HG02870 (cell line): ENCODE results near the gene TMEM170B.
A peak's percentile ranks its signal among the peaks of the same experiment; 100 is the strongest.
"Not testable (repeated sequence)": the region's sequence is repeated elsewhere in the genome, so short reads cannot be mapped to it uniquely, and the experiment has no call there.

Source experiments
- ATAC-seq: cut with Tn5 transposase; IDR thresholded peaks from one replicate; pipeline ENCODE4 v1.9.1; 2021; ENCODE audit warnings: mild to moderate bottlenecking, moderate library complexity; ENCODE audit not compliant: unreplicated experiment

TMEM170B gene

DNA sequence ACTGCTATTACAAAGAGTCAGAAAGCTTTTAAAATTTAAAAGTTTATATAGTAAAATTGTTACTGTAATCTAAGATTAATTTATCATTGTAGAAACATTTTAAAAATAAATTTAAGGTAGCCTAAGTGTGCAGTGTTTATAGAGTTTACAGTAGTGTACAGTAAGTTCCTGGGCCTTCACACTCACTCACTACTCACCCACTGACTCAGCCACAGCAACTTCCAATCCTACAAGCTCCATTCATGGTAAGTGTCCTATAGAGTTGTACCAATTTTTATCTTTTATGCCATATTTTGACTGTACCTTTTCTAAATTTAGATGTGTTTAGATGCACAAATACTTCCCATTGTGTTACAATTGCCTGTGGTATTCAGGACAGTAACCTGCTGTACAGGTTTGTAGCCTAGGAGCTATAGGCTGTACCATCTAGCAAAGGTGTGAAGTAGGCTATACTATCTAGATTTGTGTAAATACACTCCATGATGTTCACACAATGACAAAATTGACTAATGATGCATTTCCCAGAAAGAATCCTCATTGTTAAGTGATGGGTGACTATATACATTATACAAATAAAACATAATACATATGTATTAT lies 10.2 kb upstream of the TMEM170B start:
- ATAC-seq: no peak

GRCh38 chr6:11528996-11529395 lies 8.6 kb upstream of the TMEM170B start:
- no peak for ATAC-seq

GRCh38 chr6:11532097-11532496 lies 5.5 kb upstream of the TMEM170B start:
- ATAC-seq: no peak

- no peak for ATAC-seq
Observed at GRCh38 chr6:11534561-11534960, 3.0 kb upstream of the TMEM170B start.

GRCh38 chr6:11535801-11536230 lies 1.7 kb upstream of the TMEM170B start:
- ATAC-seq: no peak

GRCh38 chr6:11536795-11537194 lies 754 bp upstream of the TMEM170B start:
- no peak for ATAC-seq

- ATAC-seq: peak; percentile 7
Observed at GRCh38 chr6:11538052-11538818, 686 bp downstream of the TMEM170B start.

DNA sequence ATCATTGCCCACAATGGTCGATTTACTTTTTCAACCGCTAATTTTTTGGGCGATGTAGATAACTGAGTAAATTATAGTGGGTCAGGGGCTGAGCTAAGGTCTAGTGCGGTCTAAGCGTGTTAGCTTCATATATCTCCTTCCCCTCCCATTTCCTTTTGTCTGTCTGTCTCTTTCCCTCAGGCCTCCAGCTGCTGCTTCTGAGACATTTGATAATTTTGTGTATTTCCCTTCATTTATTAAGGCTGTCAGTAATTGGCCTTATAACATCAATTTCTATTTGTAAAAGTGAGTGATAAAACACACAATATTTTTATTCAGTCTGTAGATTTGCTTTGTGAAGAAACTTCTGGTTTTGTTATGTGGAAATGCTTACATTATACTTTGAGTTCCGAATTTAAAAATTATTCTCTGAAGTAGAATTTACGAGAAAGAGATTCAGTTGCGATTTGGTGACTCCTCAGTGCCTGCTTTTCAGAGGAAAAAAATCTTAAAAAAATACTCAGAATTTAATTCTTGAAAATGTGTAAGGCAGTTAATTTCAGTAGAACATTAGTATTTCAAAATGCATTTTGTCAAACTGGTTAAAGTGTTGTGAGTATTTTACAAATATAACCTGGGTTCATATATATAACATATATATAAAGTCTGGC lies 1.4 kb downstream of the TMEM170B start:
- no peak for ATAC-seq

- ATAC-seq: no peak
Observed at GRCh38 chr6:11542863-11543262, 5.3 kb downstream of the TMEM170B start.

DNA sequence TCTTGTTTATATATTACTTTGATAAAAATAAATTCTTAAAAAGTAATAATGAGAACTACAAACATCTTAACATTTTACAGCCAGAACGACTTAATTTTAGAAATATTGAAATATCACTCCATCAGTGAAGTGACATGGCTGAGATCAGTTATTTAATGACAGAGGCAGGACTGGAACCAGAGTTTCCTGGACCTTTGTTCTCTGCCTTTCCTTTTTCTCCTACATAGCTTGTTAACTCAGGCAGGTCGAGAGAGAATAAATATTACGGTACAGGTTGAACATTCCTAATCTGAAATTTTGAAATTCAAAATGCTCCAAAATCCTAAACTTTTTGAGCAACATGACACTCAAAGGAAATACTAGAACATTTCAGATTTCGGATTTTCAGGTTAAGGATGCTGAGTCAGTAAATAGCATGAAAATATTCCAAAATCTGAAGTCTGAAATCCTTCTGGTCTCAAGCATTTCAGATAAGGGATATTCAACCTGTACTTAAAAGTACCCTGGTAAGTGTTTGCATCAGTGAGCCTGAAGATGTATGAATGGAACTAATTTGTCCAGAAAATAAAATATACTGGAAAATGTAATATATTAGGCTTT lies 6.5 kb downstream of the TMEM170B start:
- no peak for ATAC-seq

DNA sequence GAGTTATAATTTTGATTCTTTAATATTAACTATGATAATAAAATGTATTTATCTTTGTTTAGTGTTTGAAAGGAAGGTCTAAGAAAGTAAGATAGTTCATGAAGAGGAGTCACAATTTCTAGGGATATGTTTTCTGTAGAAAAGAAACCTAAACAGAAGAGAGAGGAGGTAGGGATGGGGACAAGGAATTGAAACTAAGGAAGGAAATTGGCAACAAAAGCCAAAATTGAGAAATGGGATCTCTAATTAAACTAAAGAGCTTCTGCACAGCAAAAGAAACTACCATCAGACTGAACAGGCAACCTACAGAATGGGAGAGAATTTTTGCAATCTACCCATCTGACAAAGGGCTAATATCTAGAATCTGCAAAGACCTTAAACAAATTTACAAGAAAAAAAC lies 10.3 kb downstream of the TMEM170B start:
- not testable (repeated sequence) for ATAC-seq

- not testable (repeated sequence) for ATAC-seq
Observed at GRCh38 chr6:11548578-11548977, 11.0 kb downstream of the TMEM170B start.

DNA sequence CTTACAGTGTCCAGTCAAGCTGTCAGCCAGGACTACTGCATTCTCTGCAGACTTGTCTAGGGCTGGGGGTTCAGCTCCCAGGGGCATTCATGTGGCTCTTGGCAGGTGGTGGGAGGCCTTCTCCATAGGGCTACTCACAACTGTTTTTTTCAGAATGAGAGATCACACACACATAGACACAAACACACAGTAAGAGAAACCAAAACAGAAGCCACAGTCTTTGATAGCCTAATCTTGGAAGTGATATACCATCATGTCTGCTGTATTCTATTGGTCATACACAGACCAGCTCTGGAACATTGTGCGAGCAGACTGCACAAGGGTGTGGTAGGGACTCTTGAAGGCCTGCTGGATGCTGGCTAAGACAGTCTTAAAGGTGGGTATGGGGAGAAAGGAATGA lies 13.5 kb downstream of the TMEM170B start:
- no peak for ATAC-seq

- no peak for ATAC-seq
Observed at GRCh38 chr6:11552442-11552841, 14.9 kb downstream of the TMEM170B start.

DNA sequence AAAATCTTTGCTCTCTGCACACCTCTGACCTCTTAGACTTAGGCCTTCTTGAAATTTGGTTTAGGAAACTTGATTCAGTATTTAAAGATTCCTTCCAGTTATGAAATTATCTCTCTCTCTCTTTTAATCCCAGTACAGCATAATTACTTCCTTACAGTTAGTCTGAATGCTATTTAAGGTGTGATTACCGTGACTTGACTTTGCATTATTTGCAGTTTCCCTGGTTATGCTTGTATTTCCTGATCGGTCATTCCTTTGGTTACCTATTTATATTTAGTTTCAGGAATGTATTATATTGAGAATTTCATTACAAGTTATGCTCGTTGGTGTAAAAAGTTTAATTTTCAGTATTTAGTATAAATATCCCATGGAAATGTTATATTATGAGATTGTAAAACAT lies 16.3 kb downstream of the TMEM170B start:
- no peak for ATAC-seq

- ATAC-seq: no peak
Observed at GRCh38 chr6:11556309-11556708, 18.8 kb downstream of the TMEM170B start.

DNA sequence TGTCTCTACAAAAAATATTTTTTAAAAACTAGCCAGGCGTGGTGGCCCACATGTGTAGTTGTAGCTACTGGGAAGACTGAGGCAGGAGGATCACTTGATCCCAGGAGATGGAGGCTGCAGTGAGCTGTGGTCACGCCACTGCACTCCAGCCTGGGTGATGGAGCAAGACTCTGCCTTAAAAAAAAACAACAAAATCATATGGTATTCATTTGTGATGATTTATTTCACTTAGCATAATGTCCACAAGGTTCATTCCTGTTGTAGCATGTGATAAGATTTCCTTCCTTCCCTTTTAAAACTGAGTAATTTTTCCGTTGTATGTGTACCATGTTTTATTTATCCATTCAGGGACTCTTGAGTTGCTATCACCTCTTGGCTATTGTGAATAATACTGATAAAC lies 26.2 kb downstream of the TMEM170B start:
- no peak for ATAC-seq

DNA sequence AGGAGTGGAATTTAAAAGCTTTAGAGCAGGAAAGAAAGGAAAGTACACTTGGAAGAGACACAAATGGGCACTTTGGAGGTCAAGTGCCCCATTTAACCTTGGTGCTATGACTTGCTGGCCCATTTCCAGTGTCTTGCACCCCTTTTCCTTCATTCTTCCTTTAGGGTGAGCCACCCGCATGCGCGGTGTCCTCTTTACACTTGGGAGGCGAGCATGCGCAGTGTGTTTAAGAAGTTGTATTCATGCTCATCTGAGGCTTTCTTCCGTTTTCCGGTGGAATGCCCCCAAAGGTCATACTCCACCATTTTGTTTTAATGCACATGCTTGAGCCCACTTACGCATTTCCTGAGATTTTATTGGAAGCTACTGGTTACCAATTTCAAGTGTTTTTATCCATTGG lies 29.1 kb downstream of the TMEM170B start:
- ATAC-seq: no peak

DNA sequence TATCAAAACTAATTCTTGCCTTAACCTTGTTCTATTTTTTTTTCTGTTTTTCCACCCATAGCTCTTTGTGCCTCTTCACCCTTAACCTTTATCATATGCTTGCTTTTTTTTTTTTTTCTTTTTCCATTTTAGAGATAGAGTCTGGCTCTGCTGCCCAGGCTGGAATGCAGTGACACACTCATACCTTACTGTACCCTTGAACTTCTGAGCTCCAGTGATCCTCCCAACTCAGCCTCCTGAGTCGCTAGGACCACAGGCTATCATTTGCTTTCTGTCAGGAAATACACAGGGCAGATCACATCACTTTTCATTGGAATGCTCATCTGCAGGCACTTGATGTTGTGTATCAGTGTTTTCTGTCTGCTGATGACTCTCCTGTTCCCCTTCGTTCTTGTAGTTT lies 33.5 kb downstream of the TMEM170B start:
- ATAC-seq: no peak

DNA sequence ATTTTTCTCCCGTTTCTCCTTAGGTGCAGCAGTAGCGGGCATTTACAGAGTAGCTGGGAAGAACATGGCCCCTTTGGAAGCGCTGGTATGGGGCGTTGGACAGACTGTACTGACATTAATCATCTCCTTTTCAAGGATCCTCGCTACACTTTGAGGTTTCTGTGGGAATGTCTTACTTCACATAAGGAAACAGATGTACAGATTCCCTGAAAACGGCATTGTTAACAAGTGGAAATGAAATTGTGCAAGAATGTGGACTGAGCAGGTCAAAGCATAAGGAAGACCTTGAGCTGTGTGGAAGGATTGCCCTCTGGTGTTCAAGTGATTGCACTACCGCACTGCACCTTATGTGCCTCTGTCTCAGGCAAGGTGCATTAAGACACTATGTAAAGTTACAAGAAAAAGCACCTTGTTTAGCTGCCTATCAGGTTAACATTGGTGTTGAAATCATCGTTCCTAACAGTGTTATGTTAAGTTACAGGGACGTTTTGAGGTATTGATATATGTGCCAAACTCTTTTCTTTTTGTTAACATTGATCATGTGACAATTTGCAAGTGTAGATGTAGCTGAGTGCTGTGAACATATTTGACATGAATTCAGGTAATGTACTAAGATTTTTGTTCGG lies 38.0 kb downstream of the TMEM170B start:
- ATAC-seq: peak; percentile 94

DNA sequence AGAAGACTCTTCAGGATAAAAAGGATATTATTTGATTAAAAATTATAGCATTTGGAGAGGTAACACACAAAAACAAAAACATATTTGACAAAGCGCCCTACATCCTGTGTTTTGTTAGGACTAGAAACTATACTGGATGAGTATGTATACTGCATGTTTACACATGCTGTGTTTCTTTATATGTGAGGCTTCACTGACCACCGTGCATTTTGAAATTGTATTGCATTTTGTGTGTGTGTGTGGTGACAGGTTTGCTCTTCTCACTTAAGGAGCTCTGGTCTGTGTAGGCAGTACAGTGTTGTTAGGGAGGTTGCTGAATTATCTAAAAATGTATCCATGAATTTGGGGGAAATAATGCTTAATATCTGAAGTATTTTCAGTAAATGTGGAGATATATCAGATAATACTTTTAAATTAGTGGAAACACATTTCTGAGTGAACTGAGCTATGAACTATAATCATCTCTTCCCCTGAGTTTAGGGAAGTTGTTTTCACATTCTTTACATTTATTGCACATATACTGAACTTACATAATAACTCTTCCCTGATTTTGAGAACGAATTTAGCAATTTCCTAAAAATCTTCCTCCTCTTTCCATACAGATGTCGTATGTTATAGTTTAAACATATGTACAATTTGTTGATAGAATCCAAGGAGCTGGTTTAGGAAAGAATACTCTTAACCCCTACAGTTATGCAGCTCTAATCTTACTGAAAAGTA lies 43.3 kb downstream of the TMEM170B start:
- ATAC-seq: no peak
